HTR-8/SVneo (cell line): ENCODE results near the gene SLC38A1.
A peak's percentile ranks its signal among the peaks of the same experiment; 100 is the strongest.

Experiments used
- DNase-seq: peaks from one replicate; pipeline ENCODE4 v3.0.0; 2011; ENCODE audit warnings: low spot score, mixed read lengths; ENCODE audit not compliant: insufficient read length
- FAIRE-seq: peaks from 2 replicates; lab custom pipeline; 2011; peaks lifted over from hg19 to GRCh38; lab: Jason Lieb, UNC

SLC38A1 gene

DNA sequence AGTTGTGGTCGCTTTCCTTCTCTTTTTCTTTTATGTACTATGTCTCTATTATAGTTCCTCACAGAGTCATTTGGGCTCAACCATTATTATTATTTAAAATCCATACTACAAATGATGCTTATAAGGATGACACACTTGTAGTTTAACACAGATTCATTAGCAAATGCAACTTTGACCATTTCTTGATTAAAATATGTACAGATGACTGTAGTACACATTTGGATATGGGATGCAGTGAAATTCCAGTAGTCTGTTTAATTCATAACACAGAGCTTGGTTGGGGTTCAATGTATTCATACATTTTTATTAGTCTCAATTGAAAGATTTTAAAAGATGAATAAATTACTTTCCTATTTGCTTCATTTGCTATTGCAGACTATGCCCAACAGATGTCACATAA, 30.0 kb downstream of the SLC38A1 start:
- FAIRE-seq: no peak
- no peak for DNase-seq

DNA sequence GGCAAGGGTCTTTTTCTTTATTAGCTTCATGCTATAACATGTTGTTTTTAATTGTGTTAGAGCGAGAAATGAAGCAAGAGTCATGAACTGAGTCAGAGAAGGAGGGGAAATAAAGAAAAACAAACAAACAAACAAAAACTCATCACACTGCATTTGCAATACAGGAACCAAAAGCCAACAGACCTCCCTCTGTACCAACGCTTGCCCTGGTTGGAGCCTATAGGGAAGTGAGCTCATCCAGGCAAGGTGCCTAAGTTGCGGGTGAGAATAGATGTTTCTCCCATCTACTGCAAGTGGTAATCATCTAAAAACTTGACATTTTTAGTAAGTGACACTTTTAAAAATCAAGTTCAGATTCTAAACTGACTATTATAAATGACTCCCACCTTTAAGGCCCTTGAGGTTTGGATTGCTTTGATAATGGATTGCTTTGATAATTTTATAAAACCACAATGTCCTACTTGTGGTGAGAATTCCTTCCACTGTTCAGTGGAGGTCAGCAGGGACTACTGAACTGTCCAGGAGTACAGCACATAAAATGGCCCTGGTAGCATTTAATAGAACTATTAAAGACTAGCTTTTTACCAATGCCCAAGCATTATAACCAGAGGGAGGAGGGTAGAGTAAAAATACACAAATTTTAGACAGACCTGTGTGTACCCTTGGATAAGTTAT, 31.3 kb downstream of the SLC38A1 start:
- DNase-seq (no peak), FAIRE-seq (no peak)

- DNase-seq (no peak), FAIRE-seq (no peak)
These were observed 34.8 kb downstream of the SLC38A1 start for GRCh38 chr12:46234000-46234399.

DNA sequence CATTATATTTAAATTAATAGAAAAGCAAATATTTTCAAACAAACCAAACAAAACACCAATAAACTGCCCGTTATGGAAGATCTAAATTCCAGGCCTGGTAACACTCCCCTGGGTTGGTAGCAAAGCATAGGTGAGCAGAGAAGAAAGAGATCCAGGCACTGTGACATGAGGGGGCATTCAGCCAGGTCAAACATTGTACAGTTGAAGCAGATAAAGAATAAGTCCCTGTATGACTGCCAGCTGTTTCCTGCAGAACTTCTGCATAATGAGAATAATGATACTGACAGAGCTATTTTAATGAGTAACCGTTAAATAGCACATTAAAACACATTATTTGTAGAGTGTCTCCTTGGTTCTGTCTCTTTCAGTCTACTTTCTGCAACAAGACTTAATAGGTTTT, 35.4 kb downstream of the SLC38A1 start:
- FAIRE-seq: no peak
- DNase-seq: no peak

- DNase-seq: no peak
- FAIRE-seq: no peak
These were observed 37.9 kb downstream of the SLC38A1 start for GRCh38 chr12:46230983-46231382.

GRCh38 chr12:46230306-46230705, 38.5 kb downstream of the SLC38A1 start:
- no peak for FAIRE-seq
- no peak for DNase-seq

DNA sequence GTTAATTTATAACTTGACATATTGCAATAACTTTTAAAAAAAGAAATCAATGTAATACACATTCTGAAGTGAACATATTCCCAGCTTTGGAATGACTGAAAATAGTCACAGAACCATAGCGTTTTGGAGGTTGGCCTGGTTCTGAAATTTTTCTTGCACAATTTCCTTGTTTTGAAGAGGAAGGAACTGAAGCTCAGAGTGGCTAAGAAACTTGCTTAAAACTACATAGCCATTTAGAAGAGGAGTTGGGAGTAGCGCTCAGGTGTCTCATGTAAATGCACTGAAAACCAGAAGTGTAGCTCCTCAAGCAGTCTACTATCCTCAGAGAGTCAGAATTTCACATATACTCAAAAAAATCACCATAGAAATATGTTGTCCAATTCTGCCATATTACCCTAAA, 41.2 kb downstream of the SLC38A1 start:
- FAIRE-seq (no peak), DNase-seq (no peak)

GRCh38 chr12:46224386-46224785, 44.5 kb downstream of the SLC38A1 start:
- DNase-seq: no peak
- FAIRE-seq: no peak

DNA sequence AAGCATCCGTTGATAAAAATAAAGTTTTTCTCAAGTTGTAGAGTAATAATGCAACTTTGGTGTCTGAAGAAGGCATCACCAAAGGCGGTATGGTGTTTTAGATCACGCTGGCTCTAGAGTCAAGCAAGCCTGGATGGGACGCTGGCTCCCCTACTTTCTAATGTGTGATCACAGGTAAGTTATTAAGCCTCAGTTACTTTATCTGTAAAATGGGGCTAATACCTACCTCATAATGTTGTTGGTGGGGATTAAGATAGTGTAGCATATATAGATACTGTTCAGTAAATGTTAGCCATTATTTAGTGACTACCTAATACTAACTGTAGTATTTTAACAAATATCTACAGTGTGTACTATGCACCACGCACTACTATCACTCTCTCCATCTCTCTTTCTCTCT, 45.8 kb downstream of the SLC38A1 start:
- no peak for FAIRE-seq
- DNase-seq: no peak

DNA sequence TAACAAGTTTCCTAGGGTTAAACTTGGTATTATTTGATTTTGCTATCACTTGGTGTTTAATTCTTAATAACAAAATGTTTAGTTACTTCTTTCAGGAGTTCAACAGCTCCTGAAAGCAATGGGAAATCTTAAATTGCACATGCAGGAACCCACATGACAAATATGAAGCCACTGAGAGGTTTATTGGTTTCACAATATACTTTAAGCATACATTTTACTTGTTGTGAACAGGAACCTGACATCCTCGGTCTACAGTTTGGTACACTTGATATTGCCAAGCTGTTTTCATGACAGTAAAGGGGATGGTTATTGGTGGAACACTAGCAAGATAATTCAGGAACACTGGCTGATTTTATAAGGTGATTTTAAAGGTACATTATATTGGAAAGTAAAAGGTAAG, 46.2 kb downstream of the SLC38A1 start:
- FAIRE-seq (no peak), DNase-seq (no peak)

DNA sequence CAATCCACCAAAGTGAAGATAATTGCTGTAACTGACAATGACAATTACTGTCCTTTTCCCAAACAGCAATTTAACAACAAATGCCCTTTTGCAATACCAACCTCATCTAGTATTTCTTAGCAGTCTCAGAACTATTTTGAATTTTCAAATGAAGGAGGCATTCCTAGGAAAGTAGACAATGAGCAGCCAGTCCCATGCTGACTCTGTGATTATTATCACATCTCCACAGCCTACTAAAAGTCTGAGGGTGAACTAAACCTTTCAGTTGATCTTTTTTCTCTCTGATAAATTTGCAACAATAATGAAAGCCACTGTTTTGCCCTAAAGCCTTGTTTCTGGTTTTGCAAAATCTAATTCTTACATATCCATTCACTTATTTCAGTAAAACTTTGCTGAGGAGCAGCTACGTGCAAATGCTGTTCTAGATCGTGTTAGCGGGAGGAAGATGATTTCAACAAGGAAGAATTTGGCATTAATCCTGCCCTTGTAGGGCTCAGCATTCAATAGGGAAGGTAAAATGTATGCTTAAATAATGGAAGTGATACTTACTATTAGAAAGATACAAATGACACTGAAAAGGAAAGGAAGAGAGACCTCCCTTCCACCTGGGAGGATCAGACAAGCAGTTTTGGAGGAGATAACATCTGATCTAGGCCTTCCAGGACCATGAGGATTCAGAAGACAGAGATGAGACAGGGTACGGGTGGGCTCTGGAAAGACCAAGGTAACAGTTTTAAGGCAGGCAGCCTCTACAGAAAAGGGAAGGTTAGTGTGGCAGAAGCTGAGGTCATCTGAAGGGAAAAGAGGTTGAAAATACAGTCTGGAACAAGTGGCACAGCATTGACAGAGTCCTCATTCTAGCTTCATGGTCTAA, 47.4 kb downstream of the SLC38A1 start:
- peak; percentile 66 for FAIRE-seq
- DNase-seq: no peak

- DNase-seq (peak; percentile 36), FAIRE-seq (no peak)
These were observed 48.8 kb downstream of the SLC38A1 start for GRCh38 chr12:46219877-46220655.

DNA sequence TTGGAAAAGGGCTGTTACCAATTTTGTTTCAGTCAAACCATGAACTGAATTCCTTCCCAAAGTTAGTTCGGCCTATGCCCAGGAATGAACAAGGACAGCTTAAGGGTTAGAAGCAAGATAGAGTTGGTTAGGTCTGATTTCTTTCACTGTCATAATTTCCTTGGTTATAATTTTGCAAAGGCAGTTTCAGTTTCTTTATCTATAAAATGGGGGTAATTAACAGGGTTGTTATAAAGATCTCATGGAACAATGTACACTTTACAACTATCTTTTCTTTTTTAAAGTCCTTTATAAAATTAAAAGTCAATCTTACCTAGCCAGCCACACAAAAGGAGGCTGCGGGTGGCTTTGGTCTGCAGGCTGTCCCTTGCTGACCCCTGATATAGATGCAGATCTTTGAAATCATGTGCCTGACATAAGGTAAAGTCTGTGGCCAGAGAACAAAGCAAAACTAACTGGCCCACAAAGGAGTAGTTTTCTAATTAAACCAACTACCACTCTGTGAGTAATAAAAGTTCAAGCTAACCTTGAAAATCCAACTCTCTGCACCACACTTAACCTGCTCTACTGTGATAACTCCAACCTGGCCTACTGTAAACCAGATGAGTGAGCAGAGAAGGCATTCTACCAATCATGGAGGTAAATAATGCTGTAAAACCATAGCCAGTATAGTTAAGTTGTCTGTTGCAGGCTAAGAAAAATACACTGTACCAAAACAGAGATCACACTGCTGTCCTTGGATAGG, 49.5 kb downstream of the SLC38A1 start:
- DNase-seq (no peak), FAIRE-seq (no peak)

DNA sequence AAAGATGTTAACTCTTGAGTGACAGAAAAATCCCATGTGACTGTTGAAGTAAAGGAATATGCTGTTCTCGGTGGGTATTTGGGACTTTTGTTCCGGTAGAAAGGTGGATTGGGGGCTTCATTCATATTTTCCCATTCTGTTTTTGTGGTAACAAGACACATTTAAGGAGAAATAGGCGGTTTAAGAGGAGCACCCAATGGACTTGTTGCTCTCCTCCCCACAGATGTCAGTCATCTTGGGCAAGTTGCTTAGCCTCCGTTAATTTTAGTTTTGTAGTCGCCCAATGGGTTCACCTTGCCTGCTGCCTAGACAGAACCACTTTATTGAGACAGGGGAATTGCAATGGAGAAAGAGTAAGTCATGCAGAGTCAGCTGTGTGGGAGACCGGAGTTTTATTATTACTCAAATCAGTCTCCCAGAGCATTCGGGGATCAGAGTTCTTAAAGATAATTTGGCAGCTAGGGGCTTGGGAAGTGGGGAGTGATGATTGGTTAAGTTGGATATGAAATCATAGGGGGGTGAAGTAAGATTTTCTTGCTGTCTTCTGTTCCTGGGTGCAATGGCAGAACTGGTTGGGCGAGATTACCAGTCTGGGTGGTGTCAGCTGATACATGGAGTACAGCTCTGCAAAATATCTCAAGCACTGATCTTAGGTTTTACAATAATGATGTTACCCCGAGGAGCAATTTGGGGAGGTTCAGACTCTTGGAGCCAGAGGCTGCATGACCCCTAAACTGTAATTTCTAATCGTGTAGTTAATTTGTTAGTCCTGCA, 50.3 kb downstream of the SLC38A1 start:
- FAIRE-seq (no peak), DNase-seq (no peak)

GRCh38 chr12:46217541-46218321, 51.1 kb downstream of the SLC38A1 start:
- FAIRE-seq (no peak), DNase-seq (no peak)

DNA sequence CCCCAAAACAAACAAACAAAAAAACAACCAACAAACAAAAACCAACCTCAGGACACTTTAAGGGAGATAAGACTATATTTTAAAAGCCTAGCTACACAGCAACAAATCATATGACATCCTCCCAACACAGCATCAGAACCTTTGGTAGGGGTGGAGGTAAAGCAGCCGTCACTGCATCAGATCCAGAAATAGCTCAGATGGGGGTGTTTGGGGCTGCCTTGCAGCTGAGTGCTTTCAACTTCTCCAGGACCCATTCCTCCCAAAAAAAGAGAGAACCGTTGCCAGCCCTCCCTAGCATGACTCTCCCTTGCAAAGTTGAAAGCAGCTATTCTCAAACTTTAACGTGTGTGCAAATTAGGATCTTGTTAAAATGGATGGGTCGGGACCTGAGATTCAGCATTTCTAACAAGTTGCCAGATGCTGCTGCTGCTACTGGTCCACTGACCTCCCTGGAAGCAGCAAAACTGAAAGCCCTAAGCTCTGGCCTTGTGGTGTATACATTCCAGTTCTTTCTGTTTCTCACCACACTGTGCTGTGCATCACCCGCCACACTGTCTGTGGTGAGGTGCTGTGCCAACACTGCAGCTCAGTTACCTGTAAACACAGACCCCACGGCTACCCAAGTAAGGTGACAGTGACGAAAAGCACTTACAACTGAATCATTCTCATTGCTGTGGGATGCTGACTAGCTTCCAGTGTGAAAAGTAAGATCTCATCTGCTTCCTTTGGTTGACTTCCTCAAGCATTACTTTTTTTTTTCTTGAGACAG, 54.0 kb downstream of the SLC38A1 start:
- DNase-seq: no peak

GRCh38 chr12:46212108-46212982, 56.5 kb downstream of the SLC38A1 start:
- no peak for FAIRE-seq
- no peak for DNase-seq

More for the DNA sequence above, 54.0 kb downstream of the SLC38A1 start:
- FAIRE-seq: no peak
